AG04450 (cell line): ENCODE data around the gene PRKAR1B. TPM values are rescaled to one million over a fixed set of nuclear protein-coding genes. Genes with fewer than 3 reads are reported as not detected.

Source experiments
- CTCF ChIA-PET: fragments of 300-600, 350-600 bp; formaldehyde crosslinking; extraction: SDS; loops from one replicate; lab custom pipeline; 2022; ENCODE audit warnings: antibody characterized with exemption, inconsistent platforms; lab: Charles Lee
- POLR2A ChIA-PET: fragments of 350-600 bp; formaldehyde crosslinking; extraction: SDS; loops from one replicate; lab custom pipeline; 2021; ENCODE audit warnings: antibody characterized with exemption, inconsistent platforms; lab: Yijun Ruan, JAX
- DNase-seq: peaks from one replicate; pipeline ENCODE4 v3.0.0-alpha.2; 2011; ENCODE audit warnings: low read depth, low spot score
- H3K27ac ChIP-seq: one replicate; pipeline ENCODE4 v1.5.1; 2012; ENCODE audit warnings: low read depth, low read length, control low read depth
- H3K27me3 ChIP-seq: one replicate; pipeline ENCODE4 v1.6.0; 2012; ENCODE audit warnings: low read length; ENCODE audit not compliant: control insufficient read depth, insufficient read depth
- H3K4me3 ChIP-seq: 2 replicates; pipeline ENCODE4 v1.5.1; 2011; ENCODE audit warnings: mild to moderate bottlenecking, low read depth, low read length, control low read depth
- H3K9me3 ChIP-seq: 2 replicates; pipeline ENCODE4 v1.5.1; 2012; ENCODE audit warnings: low read length; ENCODE audit not compliant: control insufficient read depth, insufficient read depth
- polyA plus RNA-seq: library from polyadenylated mRNA; depleted of rRNA; stranded (reverse); fragments of >200 nt; gene quantifications from 2 replicates; pipeline ENCODE4 v1.2.3, GENCODE V29; 2011
- TF ChIP-seq, protein P1 (sequence below): IDR thresholded peaks from 2 replicates; pipeline ENCODE4 v1.5.1; 2011; ENCODE audit warnings: low read depth, low read length, control low read depth, inconsistent platforms

PRKAR1B gene
- polyA plus RNA-seq, 1 experiment, result 16.1 TPM

DNA sequence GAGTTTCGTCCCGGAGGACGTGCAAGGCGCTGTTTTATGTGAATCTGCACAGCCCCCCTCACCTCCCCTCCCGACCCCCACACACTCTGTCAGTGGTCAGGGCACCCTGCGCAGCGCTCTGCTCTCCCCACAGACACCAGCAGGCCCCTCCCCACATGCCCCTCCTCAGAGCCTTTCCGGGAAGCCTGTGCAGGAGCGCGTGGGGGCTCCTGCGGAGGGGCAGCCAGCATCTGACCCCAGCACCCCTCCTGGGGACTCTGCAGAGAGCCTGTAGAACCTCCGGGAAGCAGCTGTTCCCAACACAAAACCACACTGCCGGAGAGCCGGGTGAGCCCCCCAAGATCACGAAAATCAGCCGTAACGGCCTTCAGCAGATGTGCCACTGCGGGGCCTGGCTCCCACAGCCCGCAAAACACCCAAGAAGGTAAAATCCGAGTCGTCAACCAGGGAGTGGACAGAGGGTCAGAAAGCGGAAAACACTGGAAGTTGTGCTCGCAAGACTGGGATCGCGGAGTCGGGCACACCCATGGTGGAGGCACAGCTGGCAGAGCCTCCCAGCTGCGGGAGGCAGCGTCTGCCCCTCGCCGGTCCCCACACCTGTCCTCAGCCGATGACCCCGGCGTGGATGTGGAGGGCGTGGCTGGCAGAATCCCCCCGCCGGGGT is 153.7 kb downstream of the PRKAR1B start:
- ChIA-PET CTCF (no interaction called here), POLR2A (no interaction called here)
- Histone ChIP-seq H3K27me3 (peaks cover 7% of the 10 kb centered on the region), H3K9me3 (peaks cover 8% of the 10 kb centered on the region; the same call in 1 of the 2 replicates), H3K27ac (no peak overlapping the region), H3K4me3 (no peak overlapping the region)
- TF ChIP-seq, protein P1, sequence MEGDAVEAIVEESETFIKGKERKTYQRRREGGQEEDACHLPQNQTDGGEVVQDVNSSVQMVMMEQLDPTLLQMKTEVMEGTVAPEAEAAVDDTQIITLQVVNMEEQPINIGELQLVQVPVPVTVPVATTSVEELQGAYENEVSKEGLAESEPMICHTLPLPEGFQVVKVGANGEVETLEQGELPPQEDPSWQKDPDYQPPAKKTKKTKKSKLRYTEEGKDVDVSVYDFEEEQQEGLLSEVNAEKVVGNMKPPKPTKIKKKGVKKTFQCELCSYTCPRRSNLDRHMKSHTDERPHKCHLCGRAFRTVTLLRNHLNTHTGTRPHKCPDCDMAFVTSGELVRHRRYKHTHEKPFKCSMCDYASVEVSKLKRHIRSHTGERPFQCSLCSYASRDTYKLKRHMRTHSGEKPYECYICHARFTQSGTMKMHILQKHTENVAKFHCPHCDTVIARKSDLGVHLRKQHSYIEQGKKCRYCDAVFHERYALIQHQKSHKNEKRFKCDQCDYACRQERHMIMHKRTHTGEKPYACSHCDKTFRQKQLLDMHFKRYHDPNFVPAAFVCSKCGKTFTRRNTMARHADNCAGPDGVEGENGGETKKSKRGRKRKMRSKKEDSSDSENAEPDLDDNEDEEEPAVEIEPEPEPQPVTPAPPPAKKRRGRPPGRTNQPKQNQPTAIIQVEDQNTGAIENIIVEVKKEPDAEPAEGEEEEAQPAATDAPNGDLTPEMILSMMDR, result no peak
- DNase-seq, result no peak

DNA sequence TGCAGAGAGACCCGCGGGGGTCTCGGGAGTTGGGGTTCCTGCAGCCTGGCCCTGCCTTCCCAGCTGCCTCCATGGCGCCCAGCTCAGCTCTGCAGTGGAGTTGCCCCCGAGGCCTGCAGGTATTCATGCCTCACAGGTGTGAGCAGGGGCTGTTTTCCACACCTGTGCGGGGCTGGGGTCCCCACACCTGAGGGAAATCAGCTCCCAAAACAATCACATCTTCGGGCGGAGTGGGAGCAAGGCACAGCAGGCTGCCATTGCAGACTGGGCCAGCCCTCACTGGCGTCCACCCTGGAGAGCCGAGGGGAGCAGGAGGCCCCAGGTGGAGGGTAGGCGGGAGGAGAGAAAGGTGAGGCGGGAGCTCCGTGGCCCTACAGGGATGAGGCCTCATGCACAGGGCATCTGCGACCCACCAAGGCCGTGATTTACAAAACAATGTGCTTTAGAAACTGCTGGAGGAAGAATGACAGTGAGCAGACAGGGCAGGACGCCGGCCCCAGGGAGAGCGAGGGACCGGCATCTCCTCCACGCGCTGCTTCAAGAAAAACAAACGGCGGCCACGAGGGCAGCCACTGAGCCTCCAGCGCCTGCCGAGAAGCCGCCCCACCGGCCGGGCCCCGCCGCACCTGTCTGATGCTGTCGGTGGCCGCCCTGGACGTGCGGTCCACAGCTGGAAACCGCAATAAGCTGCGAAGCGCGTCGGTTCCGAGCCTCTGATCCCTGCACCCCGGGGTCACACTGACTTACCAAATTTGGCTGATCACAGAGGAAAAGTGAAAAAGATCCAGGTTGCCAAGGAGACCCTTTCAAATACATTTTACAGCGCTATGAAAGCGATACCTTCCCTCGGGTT is 154.4 kb downstream of the PRKAR1B start:
- Histone ChIP-seq H3K27ac (no peak overlapping the region), H3K27me3 (peaks cover 8% of the 10 kb centered on the region), H3K9me3 (peaks cover 4% of the 10 kb centered on the region; the same call in 1 of the 2 replicates), H3K4me3 (no peak overlapping the region)
- ChIA-PET CTCF (no interaction called here), POLR2A (no interaction called here)
- TF ChIP-seq, protein P1, result no peak
- DNase-seq, result no peak

DNA sequence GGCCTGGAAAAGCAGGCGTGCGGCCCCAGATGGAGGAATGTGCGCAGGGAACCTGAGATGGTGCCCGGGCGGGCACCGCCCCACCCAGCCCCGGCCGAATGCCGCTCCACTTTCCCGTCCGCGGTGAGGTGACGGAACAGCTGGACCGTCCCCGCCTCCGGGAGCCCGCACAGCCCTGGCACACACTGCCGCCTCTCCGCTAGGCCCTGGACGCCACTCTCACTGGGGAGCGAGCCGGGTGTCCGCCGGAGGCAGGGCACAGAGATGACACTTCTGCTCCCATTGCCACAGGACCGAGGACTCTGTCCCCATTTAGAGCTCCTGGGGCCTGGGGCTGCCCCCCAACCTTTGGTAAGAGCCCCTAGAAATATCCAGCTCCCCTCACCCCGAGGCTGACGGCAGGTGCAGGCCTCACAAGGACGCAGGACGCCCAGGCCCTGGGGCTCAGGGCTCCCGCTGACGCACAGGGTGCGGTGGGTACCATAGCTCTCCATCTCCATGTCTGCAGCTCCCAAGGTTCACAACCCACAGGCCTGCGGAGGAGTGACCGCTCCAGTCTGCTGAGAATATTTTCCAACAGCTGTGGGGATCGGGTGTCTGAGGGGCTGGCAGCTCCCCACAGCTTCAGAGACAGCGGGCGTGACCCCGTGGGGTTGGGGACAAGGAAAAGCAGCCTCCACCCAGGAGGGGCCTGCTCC is 155.2 kb downstream of the PRKAR1B start:
- Histone ChIP-seq H3K27ac (no peak overlapping the region), H3K27me3 (peaks cover 8% of the 10 kb centered on the region), H3K4me3 (no peak overlapping the region), H3K9me3 (no peaks in the 10 kb centered on the region; the same call in 1 of the 2 replicates)
- ChIA-PET POLR2A (no interaction called here), CTCF (no interaction called here)
- DNase-seq, result no peak
- TF ChIP-seq, protein P1, result no peak

DNA sequence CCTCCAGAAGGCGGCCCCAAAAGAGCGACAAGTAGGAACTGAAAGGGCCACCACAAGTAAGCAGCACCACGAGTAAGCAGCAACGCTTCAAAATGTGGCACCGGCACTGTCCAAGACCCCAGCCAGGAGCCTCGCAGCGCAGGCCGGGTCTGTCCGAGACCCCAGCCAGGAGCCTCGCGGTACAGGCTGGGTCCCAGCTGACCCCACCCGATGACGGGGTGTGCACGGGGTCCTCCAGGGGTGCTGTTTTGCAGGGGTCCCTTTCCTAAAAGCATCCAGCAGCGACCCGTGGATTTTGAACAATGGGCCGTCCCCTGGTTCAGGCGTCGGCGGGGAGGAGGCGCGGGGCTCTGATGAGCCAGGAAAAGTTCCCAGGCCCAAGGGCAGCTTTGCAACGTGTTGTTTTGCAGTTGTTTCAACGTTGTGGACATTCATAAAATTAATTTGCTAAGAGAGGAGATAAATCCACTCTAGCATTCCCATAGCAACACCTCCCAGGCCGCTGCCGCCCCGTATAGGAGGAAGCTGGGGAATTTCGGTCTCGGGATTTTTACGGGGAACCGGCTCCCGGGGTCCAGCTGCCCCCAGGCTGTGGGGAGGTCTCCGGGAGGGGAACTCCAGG is 155.9 kb downstream of the PRKAR1B start:
- POLR2A ChIA-PET, result no interaction called here

More for the DNA sequence above, 155.9 kb downstream of the PRKAR1B start:
- H3K27ac ChIP-seq, result no peak overlapping the region
- CTCF ChIA-PET, result no interaction called here
- TF ChIP-seq, protein P1, result no peak
- peaks cover 8% of the 10 kb centered on the region for H3K27me3 ChIP-seq
- no peak overlapping the region for H3K4me3 ChIP-seq
- H3K9me3 ChIP-seq, result no peaks in the 10 kb centered on the region; the same call in 1 of the 2 replicates
- DNase-seq, result no peak
